ENCODE data around the gene KLK1.

Gene KLK1

GRCh38 chr19:50835785-50836542, 12.4 kb upstream of the KLK1 start:
- DNase-seq = peak; percentile 72

DNA sequence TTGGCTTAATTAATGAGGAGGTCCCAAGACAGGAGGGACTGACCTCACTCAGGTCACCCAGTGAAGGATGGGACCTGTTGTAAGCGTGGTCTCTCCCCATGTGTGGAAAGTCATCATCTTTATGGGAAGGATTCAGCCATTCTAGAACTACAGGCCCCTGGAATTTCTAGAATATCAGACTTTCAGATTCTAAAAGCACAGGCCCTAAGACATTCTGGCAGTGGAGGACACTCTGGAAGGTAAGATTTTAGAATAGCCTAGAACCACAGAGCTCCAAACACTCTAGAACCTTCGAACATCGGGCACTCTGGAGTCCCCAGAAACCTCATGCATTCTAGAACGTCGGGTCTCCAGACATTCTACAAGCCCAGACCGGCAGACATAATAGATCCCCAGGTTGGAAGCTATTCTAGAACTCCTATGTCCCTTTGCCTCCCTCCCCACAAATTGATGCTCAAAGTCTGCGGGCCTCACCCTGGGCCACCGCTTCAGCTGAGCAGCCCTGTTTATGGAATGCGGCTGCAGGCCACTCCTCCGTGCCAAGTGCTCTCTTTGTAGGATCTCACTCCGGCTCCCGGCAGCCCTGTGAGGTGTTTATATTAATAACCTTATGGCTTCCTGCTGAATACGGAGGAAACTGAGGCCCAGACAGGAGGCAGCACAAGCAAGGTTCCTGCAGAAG, 11.7 kb upstream of the KLK1 start:
- DNase-seq = no peak

DNA sequence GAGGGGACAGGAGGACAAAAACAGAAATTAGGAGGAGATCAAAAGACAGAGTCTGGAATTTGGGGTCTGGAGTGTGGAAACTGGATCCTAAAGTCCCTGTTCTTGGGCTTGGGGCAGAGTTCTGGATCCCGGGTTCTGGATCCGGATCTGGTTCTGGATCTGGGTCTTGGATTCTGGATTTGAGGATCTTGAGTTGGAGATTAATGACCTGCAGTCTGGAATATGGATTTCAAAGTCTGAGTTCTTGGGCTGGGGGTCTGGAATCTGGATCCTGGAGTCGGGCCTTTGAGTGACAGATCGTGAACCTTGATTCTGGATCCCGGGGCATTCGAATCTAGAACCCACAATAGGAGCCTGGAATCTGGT, 10.2 kb upstream of the KLK1 start:
- DNase-seq = no peak

- DNase-seq = no peak
Observed at GRCh38 chr19:50833117-50833801, 9.7 kb upstream of the KLK1 start, which contains the start of gene KLK15. Gene KLK15 (minus strand): TSS chr19:50833574. CDS start chr19:50831492, 2,082 bp downstream.

DNA sequence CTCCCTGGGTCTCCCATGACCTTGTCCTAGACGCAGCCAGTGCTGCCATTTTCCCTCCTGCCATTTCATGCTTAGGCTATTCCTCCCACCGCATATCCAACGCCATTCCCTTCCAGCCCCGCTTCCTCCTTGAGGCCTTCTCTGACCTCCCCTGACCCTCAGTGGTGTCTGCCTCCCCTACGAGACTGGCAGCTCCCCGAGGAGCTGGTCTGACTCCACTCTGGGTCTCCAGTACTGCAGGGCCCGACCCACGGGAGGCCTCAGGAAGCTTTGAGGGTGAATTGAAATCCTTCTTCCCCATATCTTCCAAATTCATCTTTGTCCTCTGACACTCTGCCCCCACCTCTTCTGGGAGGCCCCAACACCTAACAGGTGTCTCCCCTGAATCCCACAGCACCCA, 9.1 kb upstream of the KLK1 start:
- no peak for DNase-seq

DNA sequence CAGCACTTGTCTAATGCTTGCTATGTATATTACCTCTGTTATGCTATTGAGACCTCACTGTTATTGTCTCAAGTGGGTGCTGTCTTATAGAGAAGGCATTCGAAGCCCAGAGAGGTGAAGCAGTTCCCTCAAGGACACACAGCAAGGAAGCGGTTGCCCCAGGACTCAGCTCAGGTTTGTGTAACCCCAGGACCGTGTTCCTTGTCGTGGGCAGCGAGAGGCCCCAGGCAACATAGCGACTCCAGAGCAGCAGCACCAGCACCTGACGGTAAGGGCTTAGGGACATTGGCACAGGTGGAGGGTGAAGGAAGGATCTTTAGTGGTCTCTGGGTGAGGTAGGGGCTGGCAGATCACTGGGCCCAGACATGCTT, 7.4 kb upstream of the KLK1 start:
- no peak for DNase-seq

DNA sequence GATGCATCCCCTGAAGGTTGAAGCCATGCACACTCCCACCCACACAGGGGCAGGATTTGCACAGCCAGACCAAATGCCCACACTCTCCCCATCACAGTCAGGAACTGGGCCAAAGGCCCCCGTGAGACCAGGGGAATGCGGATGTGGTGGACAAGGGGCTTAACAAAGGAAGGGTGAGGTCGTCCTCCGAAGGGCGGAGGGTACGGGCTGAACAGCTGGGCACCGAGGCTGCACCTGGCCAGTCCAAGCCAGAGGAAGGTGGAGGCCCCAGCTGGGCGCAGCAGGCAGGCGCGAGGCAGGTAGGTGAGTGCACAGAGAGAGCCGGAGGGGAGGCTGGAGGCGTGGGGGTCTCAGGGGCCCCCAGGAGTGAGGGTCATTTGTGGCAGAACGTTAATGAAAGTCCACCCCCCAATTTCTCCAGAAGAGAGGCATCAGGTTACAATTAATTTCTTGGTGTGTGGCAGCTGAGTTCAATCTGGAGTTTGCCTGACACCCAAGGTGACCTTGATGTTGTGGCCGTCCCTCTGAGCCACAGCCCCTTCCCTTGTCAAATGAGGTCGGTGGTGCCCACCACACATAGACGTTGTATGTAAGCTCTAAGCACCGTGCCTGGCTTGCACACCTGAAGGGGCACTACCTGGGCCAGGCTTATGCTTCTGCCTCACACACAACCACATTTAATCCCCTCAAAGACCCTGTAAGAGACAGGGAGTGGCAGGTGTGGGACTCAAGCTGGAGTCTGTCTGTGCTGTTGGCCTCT, 6.9 kb upstream of the KLK1 start:
- no peak for DNase-seq

DNA sequence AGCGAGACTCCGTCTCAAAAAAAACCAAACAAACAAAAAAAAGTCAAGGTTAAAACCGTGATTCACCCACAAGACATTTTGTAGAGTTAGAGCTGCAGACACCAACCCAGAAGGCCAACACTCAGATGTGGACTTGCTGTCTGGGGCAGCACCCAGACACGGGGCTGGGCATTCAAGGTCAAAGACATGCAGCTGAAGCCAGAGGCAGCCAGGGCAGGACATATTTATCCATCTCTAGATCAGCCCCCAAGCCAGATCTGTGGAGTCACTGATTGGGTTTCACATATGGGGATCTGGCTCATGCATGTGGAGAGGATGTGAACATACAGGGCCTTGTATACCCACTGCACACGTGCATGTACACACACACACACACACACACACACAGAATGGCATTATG, 6.2 kb upstream of the KLK1 start:
- no peak for DNase-seq

GRCh38 chr19:50827476-50827875, 3.9 kb upstream of the KLK1 start:
- DNase-seq = no peak

DNA sequence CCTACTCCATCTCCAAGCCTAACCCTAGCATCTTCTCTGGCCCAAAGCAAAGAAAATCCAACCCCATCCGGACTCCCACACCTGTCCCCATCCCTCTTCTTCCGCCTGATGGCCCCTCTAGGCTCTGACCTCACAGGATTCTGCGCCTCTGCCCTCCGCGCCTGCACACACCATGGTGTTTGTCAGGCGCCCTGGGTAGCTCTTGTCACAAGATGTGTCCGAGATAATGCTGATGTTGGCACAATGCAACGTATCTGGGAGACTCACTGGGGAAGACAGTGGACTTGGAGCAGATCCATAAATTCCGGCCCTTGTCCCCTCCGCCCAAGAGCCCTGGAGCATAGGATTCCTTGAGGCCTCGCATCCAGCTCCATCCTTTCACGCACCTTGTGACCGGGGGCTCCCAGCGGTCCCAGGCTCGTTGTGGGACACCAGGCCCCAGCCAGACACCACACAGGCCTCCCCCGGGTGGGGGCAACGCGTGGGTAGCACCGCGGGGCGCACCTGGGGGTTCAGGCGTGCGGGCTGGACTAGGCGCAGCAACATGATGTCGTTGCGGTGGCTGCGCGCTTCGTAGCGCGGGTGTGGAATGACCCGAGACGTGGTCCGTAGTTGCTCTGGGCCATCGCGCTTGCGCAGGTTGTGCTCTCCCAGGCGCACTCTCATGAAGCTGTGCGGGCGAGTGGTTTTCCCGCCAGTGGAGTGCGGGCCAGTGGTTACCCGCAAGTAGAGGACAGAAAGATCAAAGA, 3.1 kb upstream of the KLK1 start:
- no peak for DNase-seq

- no peak for DNase-seq
Observed at GRCh38 chr19:50822661-50823208, 852 bp downstream of the KLK1 start.

- no peak for DNase-seq
Observed at GRCh38 chr19:50821622-50822021, 2.0 kb downstream of the KLK1 start.

- no peak for DNase-seq
Observed at GRCh38 chr19:50821248-50821612, 2.4 kb downstream of the KLK1 start.

- DNase-seq = no peak
Observed at GRCh38 chr19:50820549-50821247, 2.9 kb downstream of the KLK1 start.

GRCh38 chr19:50820086-50820485, 3.5 kb downstream of the KLK1 start:
- DNase-seq = no peak

DNA sequence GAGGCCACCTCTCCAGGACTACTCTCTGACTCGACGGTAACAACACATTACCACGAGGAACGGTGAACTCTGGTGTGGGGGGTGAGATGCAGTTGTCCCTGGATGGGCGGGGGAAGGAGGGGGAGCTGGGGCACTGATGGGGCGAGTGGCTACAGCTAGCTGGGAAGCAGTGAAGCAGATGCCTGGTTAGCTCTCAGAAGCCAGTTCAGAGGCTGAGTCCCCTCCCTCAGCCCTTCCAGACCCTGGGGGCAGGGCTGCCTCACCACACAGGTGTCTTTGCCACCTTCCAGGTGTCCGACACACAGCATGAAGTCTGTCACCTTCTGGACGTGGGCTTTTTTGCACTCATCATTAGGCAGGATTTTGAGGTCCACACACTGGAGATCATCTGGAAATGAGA, 4.0 kb downstream of the KLK1 start:
- DNase-seq = no peak

- DNase-seq = no peak
Observed at GRCh38 chr19:50818859-50819472, 4.6 kb downstream of the KLK1 start.

DNA sequence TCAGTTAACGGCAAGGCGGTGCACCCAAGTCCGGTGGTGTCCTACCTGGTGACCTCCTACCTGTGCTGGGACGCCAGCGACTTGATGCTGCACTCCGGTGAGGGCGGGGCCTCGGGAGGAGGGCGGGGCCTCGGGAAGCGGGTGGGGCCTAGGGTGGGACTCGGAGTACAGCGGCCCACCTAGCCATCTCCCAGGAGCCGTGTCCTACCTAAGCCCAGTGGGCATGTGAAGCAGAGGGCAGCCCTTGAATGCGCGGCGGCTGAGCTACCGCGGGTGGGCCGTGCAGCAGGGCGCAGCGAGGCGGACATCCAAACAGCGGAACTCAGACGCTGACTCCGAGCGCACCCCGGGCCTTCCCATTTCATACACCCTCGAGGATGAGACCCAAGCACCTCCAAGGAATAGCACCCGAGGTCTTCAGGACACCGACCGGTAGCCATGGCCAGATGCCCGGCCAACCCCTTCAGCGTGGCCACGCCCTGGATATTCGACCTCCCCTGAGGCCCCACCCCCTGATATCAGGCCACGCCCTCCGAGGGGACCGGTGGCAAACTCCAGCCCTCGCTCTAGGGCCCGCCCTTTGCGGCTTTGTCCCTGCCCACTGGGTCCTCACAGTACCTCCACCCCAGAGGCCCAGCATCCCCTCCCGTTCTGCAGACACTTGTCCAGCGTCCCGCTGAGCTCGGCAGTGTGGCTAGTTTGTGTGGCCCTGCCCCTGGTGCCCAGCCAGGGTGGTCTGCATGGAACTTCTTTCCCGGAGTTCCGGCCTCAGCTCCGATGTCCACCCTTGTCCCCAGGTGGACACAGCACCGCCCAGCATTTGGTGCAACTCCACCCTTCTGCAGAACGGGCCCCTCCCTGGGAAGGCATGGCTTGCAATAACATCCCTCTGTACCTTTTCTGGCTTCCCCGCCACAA, 5.4 kb downstream of the KLK1 start:
- peak; percentile 78 for DNase-seq

- DNase-seq = no peak
Observed at GRCh38 chr19:50815439-50815838, 8.1 kb downstream of the KLK1 start.

GRCh38 chr19:50814883-50815282, 8.7 kb downstream of the KLK1 start:
- DNase-seq = no peak

Data from NCI-H748 treated with DMSO at 0.1 percent for 48 hours (cell line).